ENCODE measurements around the gene WDR81. TPM values are rescaled to one million over a fixed set of nuclear protein-coding genes. Genes with fewer than 3 reads are reported as not detected.
"Not testable (repeated sequence)": the region's sequence is repeated elsewhere in the genome, so short reads cannot be mapped to it uniquely, and the experiment has no call there.

The WDR81 gene
- total RNA-seq, 3 donors from 2014 or later, result 21.1 to 24.0 (median 21.5) TPM

- Mint-ChIP-seq H3K4me1 (ENCODE audit: low read depth) (peaks cover 42% of the 10 kb centered on the region), H3K36me3 (ENCODE audit: insufficient read depth) (no peaks in the 10 kb centered on the region), H3K9me3 (no peaks in the 10 kb centered on the region), H3K4me3 (no peak overlapping the region), H3K27me3 (ENCODE audit: low read depth) (no peaks in the 10 kb centered on the region)
- DNase-seq (no peak), ATAC-seq (no peak)
Observed at GRCh38 chr17:1765576-1765975, 41.1 kb downstream of the WDR81 start.

GRCh38 chr17:1766382-1767135 lies 42.1 kb downstream of the WDR81 start:
- Mint-ChIP-seq H3K9me3 (no peaks in the 10 kb centered on the region), H3K4me1 (ENCODE audit: low read depth) (peaks cover 40% of the 10 kb centered on the region), H3K36me3 (ENCODE audit: insufficient read depth) (no peaks in the 10 kb centered on the region), H3K27me3 (ENCODE audit: low read depth) (no peaks in the 10 kb centered on the region), H3K4me3 (no peak overlapping the region)
- no peak for DNase-seq
- no peak for ATAC-seq

GRCh38 chr17:1767358-1767757 lies 42.9 kb downstream of the WDR81 start:
- Mint-ChIP-seq H3K36me3 (ENCODE audit: insufficient read depth) (no peaks in the 10 kb centered on the region), H3K27me3 (ENCODE audit: low read depth) (no peaks in the 10 kb centered on the region), H3K4me3 (no peak overlapping the region), H3K4me1 (ENCODE audit: low read depth) (peaks cover 36% of the 10 kb centered on the region), H3K9me3 (no peaks in the 10 kb centered on the region)
- no peak for DNase-seq
- ATAC-seq, result no peak

- Mint-ChIP-seq H3K9me3 (no peaks in the 10 kb centered on the region), H3K27me3 (ENCODE audit: low read depth) (no peaks in the 10 kb centered on the region), H3K36me3 (ENCODE audit: insufficient read depth) (peaks cover 3% of the 10 kb centered on the region), H3K4me3 (no peak overlapping the region), H3K4me1 (ENCODE audit: low read depth) (peaks cover 15% of the 10 kb centered on the region)
- no peak for DNase-seq
- peak; percentile 51 for ATAC-seq
Observed at GRCh38 chr17:1769822-1770477, 45.4 kb downstream of the WDR81 start.

GRCh38 chr17:1773000-1773695 lies 48.6 kb downstream of the WDR81 start:
- H3K36me3 Mint-ChIP-seq (ENCODE audit: insufficient read depth); H3K9me3 Mint-ChIP-seq; H3K27me3 Mint-ChIP-seq (ENCODE audit: low read depth); DNase-seq; H3K4me3 Mint-ChIP-seq: not testable (repeated sequence)
- H3K4me1 Mint-ChIP-seq (ENCODE audit: low read depth), result peaks cover 12% of the 10 kb centered on the region
- peak; percentile 46 to 53 for ATAC-seq

- DNase-seq (no peak), ATAC-seq (no peak)
- H3K9me3 Mint-ChIP-seq, result no peaks in the 10 kb centered on the region
- peaks cover 12% of the 10 kb centered on the region for H3K4me1 Mint-ChIP-seq (ENCODE audit: low read depth)
- no peak overlapping the region for H3K4me3 Mint-ChIP-seq
- H3K27me3 Mint-ChIP-seq (ENCODE audit: low read depth), result no peaks in the 10 kb centered on the region
- H3K36me3 Mint-ChIP-seq (ENCODE audit: insufficient read depth), result peaks cover 4% of the 10 kb centered on the region
Observed at GRCh38 chr17:1773696-1774181, 49.2 kb downstream of the WDR81 start.

- Mint-ChIP-seq H3K4me1 (ENCODE audit: low read depth) (peaks cover 8% of the 10 kb centered on the region), H3K27me3 (ENCODE audit: low read depth) (no peaks in the 10 kb centered on the region), H3K9me3 (no peaks in the 10 kb centered on the region), H3K4me3 (no peak overlapping the region), H3K36me3 (ENCODE audit: insufficient read depth) (peaks cover 4% of the 10 kb centered on the region)
- ATAC-seq, result no peak
- DNase-seq, result no peak
Observed at GRCh38 chr17:1774390-1775176, 50.1 kb downstream of the WDR81 start.

- DNase-seq (no peak), ATAC-seq (no peak)
- Mint-ChIP-seq H3K36me3 (ENCODE audit: insufficient read depth) (peaks cover 4% of the 10 kb centered on the region), H3K4me3 (no peak overlapping the region), H3K4me1 (ENCODE audit: low read depth) (peaks cover 4% of the 10 kb centered on the region), H3K27me3 (ENCODE audit: low read depth) (no peaks in the 10 kb centered on the region), H3K9me3 (no peaks in the 10 kb centered on the region)
Observed at GRCh38 chr17:1776328-1776727, 51.8 kb downstream of the WDR81 start.

GRCh38 chr17:1776857-1777256 lies 52.4 kb downstream of the WDR81 start:
- Mint-ChIP-seq H3K4me1 (ENCODE audit: low read depth) (peaks cover 2% of the 10 kb centered on the region), H3K27me3 (ENCODE audit: low read depth) (no peaks in the 10 kb centered on the region), H3K36me3 (ENCODE audit: insufficient read depth) (peaks cover 5% of the 10 kb centered on the region), H3K4me3 (no peak overlapping the region), H3K9me3 (no peaks in the 10 kb centered on the region)
- ATAC-seq, result no peak
- no peak for DNase-seq

- DNase-seq (no peak), ATAC-seq (no peak)
- H3K27me3 Mint-ChIP-seq (ENCODE audit: low read depth), result no peaks in the 10 kb centered on the region
- H3K4me1 Mint-ChIP-seq (ENCODE audit: low read depth), result peaks cover 5% of the 10 kb centered on the region
- peaks cover 22% of the 10 kb centered on the region for H3K36me3 Mint-ChIP-seq (ENCODE audit: insufficient read depth)
- H3K9me3 Mint-ChIP-seq, result no peaks in the 10 kb centered on the region
- no peak overlapping the region for H3K4me3 Mint-ChIP-seq
Observed at GRCh38 chr17:1779571-1780131, 55.1 kb downstream of the WDR81 start.

- no peak overlapping the region for H3K4me3 Mint-ChIP-seq
- DNase-seq, result no peak
- ATAC-seq, result no peak
- no peaks in the 10 kb centered on the region for H3K27me3 Mint-ChIP-seq (ENCODE audit: low read depth)
- peaks cover 5% of the 10 kb centered on the region for H3K4me1 Mint-ChIP-seq (ENCODE audit: low read depth)
- no peaks in the 10 kb centered on the region for H3K9me3 Mint-ChIP-seq
- peaks cover 27% of the 10 kb centered on the region for H3K36me3 Mint-ChIP-seq (ENCODE audit: insufficient read depth)
Observed at GRCh38 chr17:1782171-1782567, 57.7 kb downstream of the WDR81 start.

GRCh38 chr17:1783271-1783670 lies 58.8 kb downstream of the WDR81 start:
- Mint-ChIP-seq H3K27me3 (ENCODE audit: low read depth) (no peaks in the 10 kb centered on the region), H3K36me3 (ENCODE audit: insufficient read depth) (peaks cover 31% of the 10 kb centered on the region), H3K4me1 (ENCODE audit: low read depth) (peaks cover 5% of the 10 kb centered on the region)

GRCh38 chr17:1783834-1784611 lies 59.5 kb downstream of the WDR81 start:
- H3K4me3 Mint-ChIP-seq, result no peak overlapping the region
- H3K4me1 Mint-ChIP-seq (ENCODE audit: low read depth), result peaks cover 5% of the 10 kb centered on the region
- DNase-seq (no peak), ATAC-seq (no peak)
- H3K36me3 Mint-ChIP-seq (ENCODE audit: insufficient read depth), result peaks cover 31% of the 10 kb centered on the region
- H3K9me3 Mint-ChIP-seq, result no peaks in the 10 kb centered on the region
- H3K27me3 Mint-ChIP-seq (ENCODE audit: low read depth), result no peaks in the 10 kb centered on the region

More at GRCh38 chr17:1783271-1783670, 58.8 kb downstream of the WDR81 start:
- ATAC-seq (no peak), DNase-seq (no peak)
- Mint-ChIP-seq H3K9me3 (no peaks in the 10 kb centered on the region), H3K4me3 (no peak overlapping the region)

Measured in activated T-cell treated with anti-CD3 and anti-CD28 coated beads, Interleukin-2, amount 50 U/mL, for 4 hours (primary cell).